H1 (cell line): ENCODE results near the gene PCDHGA2. TPM values are rescaled to one million over a fixed set of nuclear protein-coding genes. Genes with fewer than 3 reads are reported as not detected.

Experiments used
- CTCF ChIA-PET: fragments of 300-600 bp; sonication (Branson Sonifier 250); formaldehyde crosslinking; loops from one replicate; lab custom pipeline; 2021; ENCODE audit not compliant: partially characterized antibody; lab: Charles Lee
- POLR2A ChIA-PET: fragments of 300-600 bp; sonication (Branson Sonifier 250); formaldehyde crosslinking; loops from one replicate; lab custom pipeline; 2021; ENCODE audit warnings: inconsistent platforms; ENCODE audit not compliant: partially characterized antibody; lab: Charles Lee
- DNase-seq, 2 experiments: peaks; one replicate each; pipeline versions ENCODE4 v3.0.0 to v3.0.0-alpha.2; 2010 to 2022; ENCODE audit warnings: low spot score in 2 of 2, low read depth in 1 of 2, mixed read lengths in 1 of 2
- FAIRE-seq: peaks from 2 replicates; lab custom pipeline; 2011; peaks lifted over from hg19 to GRCh38; lab: Jason Lieb, UNC
- H2AFZ ChIP-seq: 2 replicates; pipeline ENCODE4 v1.8.1; 2012; ENCODE audit warnings: low read length, inconsistent platforms
- H2AK5ac ChIP-seq: 2 replicates; pipeline ENCODE4 v1.6.1; 2013; ENCODE audit warnings: low read depth, low read length
- H2BK120ac ChIP-seq: replicated peaks from 2 replicates; pipeline ENCODE3; 2013; ENCODE audit warnings: low read depth, low read length, inconsistent platforms
- H2BK12ac ChIP-seq: 2 replicates; pipeline ENCODE4 v1.6.1; 2013; ENCODE audit warnings: low read depth, low read length
- H2BK15ac ChIP-seq: 2 replicates; pipeline ENCODE4 v1.6.1; 2013; ENCODE audit warnings: low read length
- H2BK20ac ChIP-seq: 2 replicates; pipeline ENCODE4 v1.6.1; 2013; ENCODE audit warnings: low read length
- H2BK5ac ChIP-seq: 2 replicates; pipeline ENCODE4 v1.6.1; 2013; ENCODE audit warnings: low read depth, low read length
- H3K14ac ChIP-seq: 2 replicates; pipeline ENCODE4 v1.6.1; 2013; ENCODE audit warnings: inconsistent platforms; ENCODE audit not compliant: insufficient read length
- H3K18ac ChIP-seq: 2 replicates; pipeline ENCODE4 v1.6.1; 2013; ENCODE audit warnings: low read length; ENCODE audit errors: extremely low read depth
- H3K23ac ChIP-seq: 2 replicates; pipeline ENCODE4 v1.6.1; 2013; ENCODE audit warnings: inconsistent platforms; ENCODE audit not compliant: insufficient read length
- H3K23me2 ChIP-seq: 2 replicates; pipeline ENCODE4 v1.6.1; 2013; ENCODE audit warnings: low read depth, low read length
- H3K27ac ChIP-seq: 2 replicates; pipeline ENCODE4 v1.6.1; 2011; ENCODE audit warnings: low read depth, low read length, inconsistent platforms
- H3K27me3 ChIP-seq, 4 experiments: replicated peaks in 1 of 4; 1 replicate in 1 of 4; 2 replicates in 3 of 4; pipeline versions ENCODE4 v1.6.1 to v1.8.1; 2011 to 2013; ENCODE audit warnings: low read length in 3 of 4, mild to moderate bottlenecking in 3 of 4, inconsistent platforms in 2 of 4, mixed read lengths in 2 of 4, moderate library complexity in 1 of 4; ENCODE audit not compliant: control insufficient read depth in 3 of 4, insufficient read depth in 3 of 4; ENCODE audit errors: extremely low read depth in 1 of 4
- H3K36me3 ChIP-seq, 4 experiments: 2 replicates each; pipeline versions ENCODE4 v1.6.1 to v1.8.1; 2011 to 2013; ENCODE audit warnings: mild to moderate bottlenecking in 4 of 4, low read length in 3 of 4, moderate library complexity in 2 of 4, control low read depth in 1 of 4, inconsistent platforms in 1 of 4; ENCODE audit not compliant: insufficient read depth in 4 of 4, control insufficient read depth in 2 of 4
- H3K4ac ChIP-seq: replicated peaks from 2 replicates; pipeline ENCODE3; 2013; ENCODE audit warnings: low read length, low read depth, mixed read lengths, inconsistent platforms; ENCODE audit not compliant: insufficient read length
- H3K4me1 ChIP-seq, 4 experiments: replicated peaks in 1 of 4; 1 replicate in 1 of 4; 2 replicates in 3 of 4; pipeline versions ENCODE4 v1.6.1 to v1.8.1; 2011 to 2013; ENCODE audit warnings: low read length in 3 of 4, inconsistent platforms in 2 of 4, mixed read lengths in 1 of 4; ENCODE audit not compliant: insufficient read depth in 4 of 4, control insufficient read depth in 3 of 4
- H3K4me2 ChIP-seq, 2 experiments: 2 replicates each; pipeline versions ENCODE4 v1.6.1 to v1.8.1; 2011 to 2013; ENCODE audit warnings: low read depth in 2 of 2, low read length in 2 of 2, control low read depth in 1 of 2, inconsistent platforms in 1 of 2, mild to moderate bottlenecking in 1 of 2; ENCODE audit not compliant: insufficient read depth in 1 of 2
- H3K4me3 ChIP-seq, 4 experiments: fragments of 200-600, 300-600 bp in 1 of 4; sonication (generic), shearing (Covaris generic), sonication (Bioruptor Twin) in 1 of 4; 2 replicates each; pipeline versions ENCODE4 v1.5.1 to v1.8.1; 2011 to 2016; ENCODE audit warnings: low read length in 4 of 4, low read depth in 3 of 4, control low read depth in 2 of 4, inconsistent platforms in 2 of 4, mild to moderate bottlenecking in 2 of 4, mixed read lengths in 1 of 4, moderate library complexity in 1 of 4; ENCODE audit not compliant: insufficient read depth in 2 of 4; ENCODE audit errors: extremely low read depth in 1 of 4
- H3K56ac ChIP-seq: replicated peaks from 2 replicates; pipeline ENCODE3; 2013; ENCODE audit warnings: low read depth, mild to moderate bottlenecking, mixed read lengths, low read length, inconsistent platforms; ENCODE audit not compliant: insufficient read length
- H3K79me1 ChIP-seq: 2 replicates; pipeline ENCODE4 v1.6.1; 2013; ENCODE audit warnings: low read depth, low read length, control low read depth
- H3K79me2 ChIP-seq, 2 experiments: 2 replicates each; pipeline versions ENCODE4 v1.6.1 to v1.8.1; 2012 to 2013; ENCODE audit warnings: low read length in 2 of 2, mild to moderate bottlenecking in 2 of 2, inconsistent platforms in 1 of 2; ENCODE audit not compliant: insufficient read depth in 2 of 2, control insufficient read depth in 1 of 2
- H3K9ac ChIP-seq, 4 experiments: replicated peaks in 1 of 4; 1 replicate in 1 of 4; 2 replicates in 3 of 4; pipeline versions ENCODE4 v1.6.1 to v1.8.1; 2011 to 2013; ENCODE audit warnings: low read depth in 3 of 4, low read length in 3 of 4, control low read depth in 2 of 4, mild to moderate bottlenecking in 2 of 4, moderate library complexity in 2 of 4, inconsistent platforms in 1 of 4; ENCODE audit errors: extremely low read depth in 1 of 4
- H3K9me3 ChIP-seq, 2 experiments: 2 replicates each; pipeline versions ENCODE4 v1.6.1 to v1.8.1; 2012 to 2013; ENCODE audit warnings: mild to moderate bottlenecking in 2 of 2, moderate library complexity in 2 of 2, control low read depth in 1 of 2, inconsistent platforms in 1 of 2, low read depth in 1 of 2, low read length in 1 of 2, mixed read lengths in 1 of 2; ENCODE audit not compliant: insufficient read depth in 2 of 2
- H4K20me1 ChIP-seq, 2 experiments: replicated peaks in 1 of 2; 2 replicates each; pipeline versions ENCODE3 to v1.8.1; 2011 to 2013; ENCODE audit warnings: inconsistent platforms in 2 of 2, low read length in 2 of 2, mild to moderate bottlenecking in 1 of 2; ENCODE audit not compliant: insufficient read depth in 2 of 2, control insufficient read depth in 1 of 2
- H4K5ac ChIP-seq: 2 replicates; pipeline ENCODE4 v1.6.1; 2013; ENCODE audit warnings: low read length, low read depth, mixed read lengths, inconsistent platforms; ENCODE audit not compliant: insufficient read length
- H4K8ac ChIP-seq: 2 replicates; pipeline ENCODE4 v1.8.0; 2013; ENCODE audit warnings: mild to moderate bottlenecking, moderate library complexity, low read length, inconsistent platforms; ENCODE audit not compliant: insufficient read depth; ENCODE audit errors: extremely low read depth
- H4K91ac ChIP-seq: replicated peaks from 2 replicates; pipeline ENCODE3; 2013; ENCODE audit warnings: low read length, mixed read lengths, inconsistent platforms; ENCODE audit not compliant: insufficient read length
- BACH1 ChIP-seq: IDR thresholded peaks from 2 replicates; pipeline ENCODE4 v1.6.1; 2012; ENCODE audit warnings: low read length, improper control_type of control experiment
- CTCF ChIP-seq, 3 experiments: IDR thresholded peaks; 1 replicate in 2 of 3; 2 replicates in 1 of 3; pipeline versions ENCODE4 v1.5.1 to v1.6.1; 2011; ENCODE audit warnings: low read length in 3 of 3, mild to moderate bottlenecking in 3 of 3, inconsistent platforms in 2 of 3, low read depth in 1 of 3, moderate library complexity in 1 of 3; ENCODE audit not compliant: insufficient read depth in 1 of 3; ENCODE audit errors: control extremely low read depth in 1 of 3
- GABPA ChIP-seq: IDR thresholded peaks from 2 replicates; pipeline ENCODE4 v1.6.1; 2011; ENCODE audit warnings: mild to moderate bottlenecking, low read length, moderate library complexity, borderline replicate concordance; ENCODE audit not compliant: insufficient read depth
- PHF8 ChIP-seq: fragments of 200-600 bp; sonication (generic); conservative IDR thresholded peaks from 2 replicates; pipeline ENCODE4 v1.7.1; 2012; ENCODE audit warnings: low read depth, mild to moderate bottlenecking, inconsistent platforms, low read length, moderate library complexity
- SAP30 ChIP-seq: fragments of 300-600 bp; sonication (generic); IDR thresholded peaks from 2 replicates; pipeline ENCODE4 v1.7.1; 2012; ENCODE audit warnings: low read length, moderate library complexity, mild to moderate bottlenecking, inconsistent platforms; ENCODE audit not compliant: insufficient read depth, insufficient replicate concordance
- YY1 ChIP-seq: IDR thresholded peaks from 2 replicates; pipeline ENCODE4 v1.6.1; 2011; ENCODE audit warnings: low read depth, mild to moderate bottlenecking, low read length
- WGBS, 2 experiments: shearing (Covaris generic) in 1 of 2; methylation state at CpG; one replicate each; pipeline versions ENCODE4 v1.1.6 to v1.1.7; 2013 to 2015; ENCODE audit warnings: low lambda C conversion rate in 2 of 2, mixed read lengths in 2 of 2, inconsistent platforms in 1 of 2, low coverage in 1 of 2, missing lambda C conversion rate in 1 of 2; ENCODE audit not compliant: insufficient replicate concordance in 2 of 2, insufficient coverage in 1 of 2, insufficient read length in 1 of 2; ENCODE audit errors: extremely low coverage in 1 of 2, missing lambda C conversion rate in 1 of 2; 5-methylcytosine and 5-hydroxymethylcytosine counted together
- long read RNA-seq, 2 experiments: library from RNA in 1 of 2; library from capped mRNA in 1 of 2; stranded (forward); transcript quantifications; one replicate each; pipeline ENCODE4 v2.0.0, GENCODE V29; 2021; ENCODE audit warnings: inconsistent platforms in 1 of 2
- polyA minus RNA-seq, 3 experiments: library from RNA; depleted of rRNA, polyadenylated mRNA; stranded (reverse); fragments of >200 nt; gene quantifications; 1 replicate in 2 of 3; 2 replicates in 1 of 3; pipeline ENCODE4 v1.2.3, GENCODE V29; 2011
- polyA plus RNA-seq, 7 experiments: library from polyadenylated mRNA; depleted of rRNA in 3 of 7; stranded (reverse) in 5 of 7; unstranded in 2 of 7; fragments of >200 nt in 5 of 7; fragments of 200-250 nt in 2 of 7; gene quantifications; 1 replicate in 5 of 7; 2 replicates in 1 of 7; 4 replicates in 1 of 7; pipeline versions ENCODE4 v1.2.1 to v1.2.3, GENCODE V29; 2011 to 2013; ENCODE audit warnings: missing spikeins in 2 of 7, mixed read lengths in 2 of 7
- total RNA-seq: library from RNA; stranded (reverse); fragmentation: NEBNext Ultra II Directional; extraction: Animal tissue kit (Norgen Biotek cat#: 25700); gene quantifications from 2 replicates; pipeline ENCODE4 v1.2.1, GENCODE V29; 2021

PCDHGA2 gene
- 0.31 and 0.32 TPM in 2 replicates for total RNA-seq
- 0.39 and 0.61 TPM in 2 replicates for polyA plus RNA-seq (2011; rRNA removed)
- 0.30 TPM for polyA plus RNA-seq (2011; cell fraction: cytosol; rRNA removed)
- 1.2 TPM for polyA plus RNA-seq (2011; cell fraction: nucleus; rRNA removed)
- 0.12 to 0.29 TPM (median 0.23 TPM) in 4 replicates for polyA plus RNA-seq (2012, experiment 1 of 2)
- polyA plus RNA-seq (2012, experiment 2 of 2), result 0.04 TPM
- polyA plus RNA-seq (2013, experiment 1 of 2), result 0.34 TPM
- 0.33 TPM for polyA plus RNA-seq (2013, experiment 2 of 2)
- 0.80 and 0.91 TPM in 2 replicates for polyA minus RNA-seq (2011; rRNA and poly(A)+ RNA removed)
- 0.59 TPM for polyA minus RNA-seq (2011; cell fraction: cytosol; rRNA and poly(A)+ RNA removed)
- 2.1 TPM for polyA minus RNA-seq (2011; cell fraction: nucleus; rRNA and poly(A)+ RNA removed)
- long read RNA-seq, experiment 1, result 0 reads
- long read RNA-seq, experiment 2, result 0 reads

- Histone ChIP-seq H3K27me3 (no peaks in the 10 kb centered on the region), H2AK5ac (no peak within 1 kb of the TSS), H3K9ac (no peak within 1 kb of the TSS), H3K56ac (no peak within 1 kb of the TSS), H3K14ac (no peak within 1 kb of the TSS), H3K4ac (no peak within 1 kb of the TSS), H3K18ac (no peak within 1 kb of the TSS), H3K4me1 (no peaks in the 10 kb centered on the region), H3K4me2 (no peak within 1 kb of the TSS), H3K4me3 (no peak within 1 kb of the TSS), H2BK15ac (no peak within 1 kb of the TSS), H2BK5ac (no peak within 1 kb of the TSS), H2BK12ac (no peak within 1 kb of the TSS), H2AFZ (no peak within 1 kb of the TSS), H3K79me1 (no peaks in the 10 kb centered on the region), H3K23ac (no peak within 1 kb of the TSS), H3K36me3 (no peaks in the 10 kb centered on the region), H3K9me3 (peaks cover 17 to 37% of the 10 kb centered on the region in 2 experiments; a peak in 3 of 4 replicates), H4K5ac (no peak within 1 kb of the TSS), H4K8ac (peak within 1 kb of the TSS; percentile 57; the same call in 1 of the 2 replicates), H3K23me2 (no peaks in the 10 kb centered on the region), H4K20me1 (no peaks in the 10 kb centered on the region), H2BK20ac (no peak within 1 kb of the TSS), H2BK120ac (no peak within 1 kb of the TSS), H4K91ac (no peak within 1 kb of the TSS), H3K79me2 (no peaks in the 10 kb centered on the region), H3K27ac (no peak within 1 kb of the TSS)
- FAIRE-seq (peak; percentile 24), DNase-seq (no peak)
- ChIA-PET POLR2A (interaction anchor here (0.8 to 2.8 kb wide), 4 partner anchors 8 to 75 kb away, joined by 3 to 15 read pairs (median 4); partner anchors contain the start of genes PCDHGA1, PCDHGB1 and TAF7), CTCF (interaction anchor here (0.6 to 3.8 kb wide), 48 partner anchors 8 to 442 kb away, joined by 3 to 40 read pairs (median 4); partner anchors contain the start of genes PCDHB10, PCDHB11, PCDHB12 and PCDHB14)
- 81% methylated on average over 27 of the region's 27 CpGs; no CpG with 5 or more reads in 1 of the 2 experiments for WGBS, 2 experiments
- TF ChIP-seq GABPA (no peak), PHF8 (no peak), CTCF (IDR thresholded peaks at IDR 0.05; ENCODE audit: control extremely low read depth in 1 of 3, insufficient read depth in 1 of 3, low read depth in 1 of 3, low read length in 3 of 3) (peak; percentile 10 to 77 (median 60)), YY1 (0 out of 2 replicates have a peak, but pooled peaks have one; percentile 36), BACH1 (no peak), SAP30 (no peak)
Measured at GRCh38 chr5:141338538-141339306, at the start of gene PCDHGA2. PCDHGA2 (plus strand) TSS chr5:141338760.
